GM19455 (cell line): ENCODE measurements around the gene GSG1L.

Experiments used
- ATAC-seq: cut with Tn5 transposase; IDR thresholded peaks from one replicate; pipeline ENCODE4 v1.9.1; 2021; ENCODE audit not compliant: unreplicated experiment

The GSG1L gene

GRCh38 chr16:27779641-27780164, 283.8 kb downstream of the GSG1L start:
- ATAC-seq = no peak

- ATAC-seq = no peak
These were observed 284.5 kb downstream of the GSG1L start for GRCh38 chr16:27778926-27779570.

- no peak for ATAC-seq
These were observed 285.2 kb downstream of the GSG1L start for GRCh38 chr16:27778171-27778925.

- no peak for ATAC-seq
These were observed 286.0 kb downstream of the GSG1L start for GRCh38 chr16:27777527-27777926.

GRCh38 chr16:27776556-27777225, 286.8 kb downstream of the GSG1L start:
- ATAC-seq = no peak

GRCh38 chr16:27775254-27775653, 288.3 kb downstream of the GSG1L start:
- no peak for ATAC-seq

GRCh38 chr16:27774779-27775178, 288.7 kb downstream of the GSG1L start:
- ATAC-seq = no peak

- ATAC-seq = no peak
These were observed 290.2 kb downstream of the GSG1L start for GRCh38 chr16:27773344-27773743.

GRCh38 chr16:27772093-27772825, 291.3 kb downstream of the GSG1L start:
- no peak for ATAC-seq

- no peak for ATAC-seq
These were observed 292.2 kb downstream of the GSG1L start for GRCh38 chr16:27771201-27771910.

- ATAC-seq = no peak
These were observed 293.0 kb downstream of the GSG1L start for GRCh38 chr16:27770271-27771196.

- ATAC-seq = no peak
These were observed 293.8 kb downstream of the GSG1L start for GRCh38 chr16:27769561-27770255.

GRCh38 chr16:27768651-27769272, 294.8 kb downstream of the GSG1L start:
- ATAC-seq = no peak

- ATAC-seq = no peak
These were observed 295.4 kb downstream of the GSG1L start for GRCh38 chr16:27767971-27768591.

GRCh38 chr16:27767081-27767480, 296.4 kb downstream of the GSG1L start:
- ATAC-seq = no peak

GRCh38 chr16:27766236-27766925, 297.1 kb downstream of the GSG1L start:
- no peak for ATAC-seq
